Limb (tissue), 2 donors: ENCODE data around the gene HSD17B3.
"Not testable (repeated sequence)": the region's sequence is repeated elsewhere in the genome, so short reads cannot be mapped to it uniquely, and the experiment has no call there.

Experiments used
- DNase-seq, 2 donors: peaks; one replicate each; pipeline ENCODE4 v3.0.0-alpha.2; 2016; ENCODE audit errors: extremely low spot score in 2 of 2

Gene HSD17B3

GRCh38 chr9:96195541-96195940 lies 106.4 kb downstream of the HSD17B3 start:
- no peak for DNase-seq

GRCh38 chr9:96193236-96193755 lies 108.7 kb downstream of the HSD17B3 start:
- DNase-seq: no peak

- no peak for DNase-seq
Measured at GRCh38 chr9:96192710-96193109, 109.3 kb downstream of the HSD17B3 start.

GRCh38 chr9:96189995-96190394 lies 112.0 kb downstream of the HSD17B3 start:
- no peak for DNase-seq

- DNase-seq: not testable (repeated sequence)
Measured at GRCh38 chr9:96189581-96189980, 112.4 kb downstream of the HSD17B3 start.

- no peak for DNase-seq
Measured at GRCh38 chr9:96188571-96188970, 113.4 kb downstream of the HSD17B3 start.

GRCh38 chr9:96187151-96187555 lies 114.8 kb downstream of the HSD17B3 start:
- no peak for DNase-seq

- peak; percentile 54 to 69 for DNase-seq
Measured at GRCh38 chr9:96186591-96187011, 115.4 kb downstream of the HSD17B3 start.

GRCh38 chr9:96185518-96186156 lies 116.3 kb downstream of the HSD17B3 start:
- no peak for DNase-seq
